ENCODE results near the gene HIPK4.

GRCh38 chr19:40392894-40393517, 3.0 kb upstream of the HIPK4 start:
- peak; percentile 18; the same call in 1 of the 2 replicates for TF ChIP-seq CTCF (conservative IDR thresholded peaks at IDR 0.05; ENCODE audit: low read depth, low read length)
- no peak for TF ChIP-seq FOS (IDR thresholded peaks at IDR 0.05; ENCODE audit: low read depth, low read length)
- TF ChIP-seq, protein P1, sequence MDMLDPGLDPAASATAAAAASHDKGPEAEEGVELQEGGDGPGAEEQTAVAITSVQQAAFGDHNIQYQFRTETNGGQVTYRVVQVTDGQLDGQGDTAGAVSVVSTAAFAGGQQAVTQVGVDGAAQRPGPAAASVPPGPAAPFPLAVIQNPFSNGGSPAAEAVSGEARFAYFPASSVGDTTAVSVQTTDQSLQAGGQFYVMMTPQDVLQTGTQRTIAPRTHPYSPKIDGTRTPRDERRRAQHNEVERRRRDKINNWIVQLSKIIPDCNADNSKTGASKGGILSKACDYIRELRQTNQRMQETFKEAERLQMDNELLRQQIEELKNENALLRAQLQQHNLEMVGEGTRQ (IDR thresholded peaks at IDR 0.05; ENCODE audit: low read depth, low read length) = no peak
- TF ChIP-seq POLR2A (IDR thresholded peaks at IDR 0.05; ENCODE audit: low read depth, low read length) = no peak
- TF ChIP-seq ELK1 (IDR thresholded peaks at IDR 0.05; ENCODE audit: borderline replicate concordance, low read depth, low read length) = no peak
- no peak for TF ChIP-seq MXI1 (IDR thresholded peaks at IDR 0.05; ENCODE audit: borderline replicate concordance, low read depth, low read length)
- no peak for TF ChIP-seq CEBPB (IDR thresholded peaks at IDR 0.05; ENCODE audit: low read depth, low read length)
- no peak for TF ChIP-seq MAZ (IDR thresholded peaks at IDR 0.05; ENCODE audit: borderline replicate concordance, low read depth, low read length)
- no peak for TF ChIP-seq MAFK (IDR thresholded peaks at IDR 0.05; ENCODE audit: low read depth, low read length)
- no peak for TF ChIP-seq RCOR1 (IDR thresholded peaks at IDR 0.05; ENCODE audit: insufficient replicate concordance, low read length)

All from IMR-90 (cell line).